Adipose tissue (tissue), 3 donors: Measurements from ENCODE around the gene DIPK1A. TPM values are rescaled to one million over a fixed set of nuclear protein-coding genes. Genes with fewer than 3 reads are reported as not detected.

ENCODE experiments used
- H3K27ac ChIP-seq: one replicate; pipeline ENCODE4 v1.5.1; 2013; ENCODE audit warnings: low read depth, low read length
- WGBS, 3 donors: extraction: QIAGEN DNeasy Blood & Tissue Kit; methylation state at CpG; one replicate each; pipeline ENCODE4 v1.1.7; 2013; 5-methylcytosine and 5-hydroxymethylcytosine counted together
- polyA plus RNA-seq, 3 donors: library from polyadenylated mRNA; stranded (reverse); fragments of 200-250 nt; gene quantifications; one replicate each; pipeline ENCODE4 v1.2.3, GENCODE V29; 2013
- donor health status: healthy with polysubstance abuse.
- donor health status: Bipolar disorder and iron deficiency.
- donor health status: healthy.

Gene DIPK1A
- polyA plus RNA-seq, 3 donors: 2.7 to 14.2 (median 9.3) TPM

GRCh38 chr1:92958203-92958970 is 2.9 kb downstream of the DIPK1A start:
- no peak overlapping the region for H3K27ac ChIP-seq

GRCh38 chr1:92957030-92957734 is 4.1 kb downstream of the DIPK1A start:
- WGBS, 3 donors: 72 to 78% (median 77%) methylated on average over 5 of the region's 5 CpGs
- no peak overlapping the region for H3K27ac ChIP-seq

More at GRCh38 chr1:92958203-92958970, 2.9 kb downstream of the DIPK1A start:
- 80 to 89% (median 82%) methylated on average over 1 of the region's 1 CpG for WGBS, 3 donors

GRCh38 chr1:92956254-92957029 is 4.8 kb downstream of the DIPK1A start:
- H3K27ac ChIP-seq: no peak overlapping the region
- WGBS, 3 donors: 62 to 90% (median 86%) methylated on average over 2 of the region's 2 CpGs

- 56 to 86% (median 61%) methylated on average over 3 of the region's 3 CpGs for WGBS, 3 donors
- H3K27ac ChIP-seq: no peak overlapping the region
Observed at GRCh38 chr1:92953491-92953890, 7.8 kb downstream of the DIPK1A start.

- no peak overlapping the region for H3K27ac ChIP-seq
Observed at GRCh38 chr1:92952714-92953113, 8.5 kb downstream of the DIPK1A start.

GRCh38 chr1:92951141-92951582 is 10.1 kb downstream of the DIPK1A start:
- WGBS, 3 donors: 56 to 59% (median 58%) methylated on average over 4 of the region's 4 CpGs
- no peak overlapping the region for H3K27ac ChIP-seq

More at GRCh38 chr1:92952714-92953113, 8.5 kb downstream of the DIPK1A start:
- 97 to 100% (median 100%) methylated on average over 1 of the region's 1 CpG for WGBS, 3 donors

- 81 to 91% (median 87%) methylated on average over 7 of the region's 7 CpGs for WGBS, 3 donors
- no peak overlapping the region for H3K27ac ChIP-seq
Observed at GRCh38 chr1:92949937-92950817, 11.1 kb downstream of the DIPK1A start.

GRCh38 chr1:92948071-92948470 is 13.2 kb downstream of the DIPK1A start:
- WGBS, 3 donors: 91 to 92% (median 92%) methylated on average over 1 of the region's 1 CpG
- no peak overlapping the region for H3K27ac ChIP-seq

GRCh38 chr1:92945748-92946270 is 15.5 kb downstream of the DIPK1A start:
- 76 to 87% (median 86%) methylated on average over 4 of the region's 4 CpGs for WGBS, 3 donors
- H3K27ac ChIP-seq: no peak overlapping the region

- H3K27ac ChIP-seq: no peak overlapping the region
- WGBS, 3 donors: 79 to 90% (median 85%) methylated on average over 3 of the region's 3 CpGs
Observed at GRCh38 chr1:92944901-92945747, 16.1 kb downstream of the DIPK1A start.

GRCh38 chr1:92943502-92943847 is 17.8 kb downstream of the DIPK1A start:
- 86 to 100% (median 87%) methylated on average over 4 of the region's 4 CpGs for WGBS, 3 donors
- no peak overlapping the region for H3K27ac ChIP-seq

- 72 to 93% (median 74%) methylated on average over 3 of the region's 3 CpGs for WGBS, 3 donors
Observed at GRCh38 chr1:92940541-92940940, 20.7 kb downstream of the DIPK1A start.

GRCh38 chr1:92937731-92938130 is 23.5 kb downstream of the DIPK1A start:
- WGBS, 3 donors: 73 to 83% (median 74%) methylated on average over 3 of the region's 3 CpGs
- no peak overlapping the region for H3K27ac ChIP-seq

More at GRCh38 chr1:92940541-92940940, 20.7 kb downstream of the DIPK1A start:
- H3K27ac ChIP-seq: no peak overlapping the region

GRCh38 chr1:92936865-92937264 is 24.4 kb downstream of the DIPK1A start:
- 96 to 97% (median 97%) methylated on average over 1 of the region's 1 CpG for WGBS, 3 donors
- H3K27ac ChIP-seq: no peak overlapping the region

- no peak overlapping the region for H3K27ac ChIP-seq
- 45 to 56% (median 55%) methylated on average over 5 of the region's 5 CpGs for WGBS, 3 donors
Observed at GRCh38 chr1:92934395-92935378, 26.6 kb downstream of the DIPK1A start.

- no peak overlapping the region for H3K27ac ChIP-seq
- WGBS, 3 donors: 22 to 65% (median 62%) methylated on average over 2 of the region's 2 CpGs
Observed at GRCh38 chr1:92933459-92933858, 27.8 kb downstream of the DIPK1A start.
